ENCODE data around the gene MIEF2.
A peak's percentile ranks its signal among the peaks of the same experiment; 100 is the strongest.

The MIEF2 gene

DNA sequence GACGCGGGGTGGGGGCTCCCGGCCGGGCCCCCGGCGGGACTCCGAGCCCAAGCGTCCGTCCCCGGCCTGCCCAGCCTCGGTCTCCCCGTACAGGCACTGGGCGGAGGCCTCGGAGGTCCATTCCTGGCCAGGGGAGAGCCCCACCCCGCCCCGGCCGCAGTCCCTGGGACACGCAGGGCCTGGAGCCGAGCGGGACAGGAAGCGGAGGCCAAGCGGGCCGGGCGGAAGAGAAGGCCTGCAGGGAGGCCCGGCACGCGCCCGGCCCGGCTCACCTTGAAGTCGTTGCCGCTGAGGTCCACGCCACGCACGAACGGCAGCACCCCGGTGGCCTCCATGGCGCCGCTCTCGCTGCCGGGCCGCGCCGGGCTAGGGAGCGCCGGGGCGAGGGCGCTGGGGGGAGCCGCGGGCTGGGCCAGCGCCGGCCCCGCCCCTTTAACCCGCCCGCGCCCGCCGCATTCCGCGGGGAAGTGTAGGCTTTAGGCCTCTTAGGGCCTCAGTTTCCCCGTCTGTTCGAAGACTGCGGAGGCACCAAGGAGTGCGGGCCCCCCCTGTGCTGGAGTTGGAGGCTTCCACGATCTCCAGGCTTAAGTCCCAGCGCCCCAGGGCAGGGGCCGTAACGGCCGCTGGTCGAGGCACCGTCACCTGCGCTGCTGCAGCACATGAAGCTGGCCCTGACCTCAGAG, 2.0 kb upstream of the MIEF2 start, which contains the start of gene FLII:
Gene FLII (minus strand): TSS at position 383 of the 683 bp plus-strand sequence. CDS start 48 bp downstream, at position 335.
- peak; percentile 81 for DNase-seq (ENCODE audit: low read depth)
- peak within 1 kb of the TSS; percentile 96 for H3K9ac ChIP-seq (ENCODE audit: low read length)
- H3K27me3 ChIP-seq (replicated peaks; ENCODE audit: control insufficient read depth, insufficient read depth, low read length) = no peaks in the 10 kb centered on the region

DNA sequence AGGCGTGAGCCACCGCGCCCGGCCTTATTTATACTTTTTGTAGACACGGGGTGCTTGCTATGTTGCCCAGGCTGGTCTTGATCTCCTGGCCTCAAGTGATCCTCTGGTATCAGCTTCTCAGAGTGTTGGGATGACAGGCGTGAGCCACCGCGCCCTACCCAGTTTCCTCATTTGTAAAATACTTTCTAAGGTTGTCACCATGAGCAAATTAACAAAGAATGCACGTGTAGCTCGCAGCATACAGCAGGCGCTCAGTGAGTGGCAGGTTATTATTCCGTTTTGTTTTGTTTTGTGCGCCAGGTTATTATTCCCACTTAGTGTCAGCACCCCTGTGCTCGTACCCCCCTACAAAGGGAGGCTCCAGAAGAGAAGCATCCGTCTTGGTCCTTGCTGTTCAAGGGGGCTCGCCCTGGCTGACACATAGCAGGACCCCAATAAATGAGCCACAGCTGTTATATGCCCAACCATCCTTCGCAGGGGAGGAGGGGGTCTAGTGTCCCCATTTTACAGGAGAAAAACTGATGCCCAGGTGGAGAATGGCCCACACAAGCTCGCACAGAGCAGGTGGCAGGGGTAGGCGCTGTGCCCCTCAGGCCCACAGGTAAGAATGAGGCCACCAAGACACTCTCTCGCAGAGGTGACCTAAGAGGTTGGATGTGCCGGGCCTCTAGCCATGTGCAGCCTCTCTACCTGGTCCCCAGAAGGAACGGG, 686 bp upstream of the MIEF2 start:
- H3K36me3 ChIP-seq (ENCODE audit: control insufficient read depth, insufficient read depth, low read length, severe bottlenecking) = peaks cover 35% of the 10 kb centered on the region
- no peak for DNase-seq (ENCODE audit: low read depth)
- H3K27me3 ChIP-seq (replicated peaks; ENCODE audit: control insufficient read depth, insufficient read depth, low read length) = no peaks in the 10 kb centered on the region
- H3K9ac ChIP-seq (ENCODE audit: low read length) = no peak overlapping the region
- peaks cover 33% of the 10 kb centered on the region for H3K4me1 ChIP-seq (ENCODE audit: control insufficient read depth, insufficient read depth, low read length)
- H3K4me3 ChIP-seq (ENCODE audit: low read length) = peak overlapping the region; percentile 95
- H3K9me3 ChIP-seq (ENCODE audit: control insufficient read depth, low read length) = no peaks in the 10 kb centered on the region

More for the DNA sequence above, 2.0 kb upstream of the MIEF2 start, which contains the start of gene FLII:
- H3K36me3 ChIP-seq (ENCODE audit: control insufficient read depth, insufficient read depth, low read length, severe bottlenecking) = peaks cover 35% of the 10 kb centered on the region
- H3K9me3 ChIP-seq (ENCODE audit: control insufficient read depth, low read length) = no peaks in the 10 kb centered on the region
- peak within 1 kb of the TSS; percentile 91 for H3K4me3 ChIP-seq (ENCODE audit: low read length)
- H3K4me1 ChIP-seq (ENCODE audit: control insufficient read depth, insufficient read depth, low read length) = peaks cover 33% of the 10 kb centered on the region

DNA sequence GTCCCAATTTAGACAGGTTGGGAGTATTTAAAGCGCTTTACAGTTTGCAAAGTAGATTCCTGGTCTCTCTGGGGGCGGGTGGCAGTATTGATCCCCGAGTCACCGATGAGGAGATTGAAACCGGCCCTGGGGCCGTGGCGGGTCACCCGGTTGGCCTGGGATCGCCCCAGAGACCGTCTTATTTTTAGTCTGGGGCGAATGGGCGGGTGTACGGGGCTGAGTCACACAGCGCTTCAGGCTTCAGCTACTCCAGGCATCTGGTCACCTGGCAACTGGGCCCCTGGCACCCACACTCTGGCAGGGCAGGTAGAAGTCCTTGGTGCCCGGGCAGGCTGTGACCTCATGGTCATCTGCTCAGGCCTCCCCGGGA, 669 bp downstream of the MIEF2 start:
- H3K4me1 ChIP-seq (ENCODE audit: control insufficient read depth, insufficient read depth, low read length) = peaks cover 33% of the 10 kb centered on the region
- H3K4me3 ChIP-seq (ENCODE audit: low read length) = peak overlapping the region; percentile 95
- DNase-seq (ENCODE audit: low read depth) = peak; percentile 75
- H3K9me3 ChIP-seq (ENCODE audit: control insufficient read depth, low read length) = no peaks in the 10 kb centered on the region
- peak overlapping the region; percentile 95 for H3K9ac ChIP-seq (ENCODE audit: low read length)
- H3K27me3 ChIP-seq (replicated peaks; ENCODE audit: control insufficient read depth, insufficient read depth, low read length) = no peaks in the 10 kb centered on the region
- peaks cover 27% of the 10 kb centered on the region for H3K36me3 ChIP-seq (ENCODE audit: control insufficient read depth, insufficient read depth, low read length, severe bottlenecking)

DNA sequence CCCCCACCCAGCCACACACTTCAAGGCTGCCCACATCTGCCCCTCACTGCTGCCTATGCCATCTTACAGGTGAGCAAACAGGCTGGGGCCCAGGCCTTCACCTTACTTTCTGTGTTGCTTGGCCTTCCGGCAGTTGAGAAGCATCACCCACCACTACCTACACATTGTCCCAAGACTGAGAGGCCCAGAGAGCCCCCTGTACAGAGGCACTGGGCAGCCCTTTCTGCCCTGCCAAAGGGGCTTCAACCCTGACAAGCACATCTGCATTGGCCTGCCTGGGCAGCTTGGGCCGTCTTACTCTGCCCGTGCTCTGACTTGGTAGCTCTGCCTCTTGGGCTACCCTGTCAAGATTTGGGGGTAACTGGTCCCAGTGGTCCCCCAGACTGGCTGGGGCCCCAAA, 1.2 kb downstream of the MIEF2 start:
- H3K4me3 ChIP-seq (ENCODE audit: low read length) = peak overlapping the region; percentile 95
- H3K36me3 ChIP-seq (ENCODE audit: control insufficient read depth, insufficient read depth, low read length, severe bottlenecking) = peaks cover 22% of the 10 kb centered on the region
- H3K9ac ChIP-seq (ENCODE audit: low read length) = peak overlapping the region; percentile 95

DNA sequence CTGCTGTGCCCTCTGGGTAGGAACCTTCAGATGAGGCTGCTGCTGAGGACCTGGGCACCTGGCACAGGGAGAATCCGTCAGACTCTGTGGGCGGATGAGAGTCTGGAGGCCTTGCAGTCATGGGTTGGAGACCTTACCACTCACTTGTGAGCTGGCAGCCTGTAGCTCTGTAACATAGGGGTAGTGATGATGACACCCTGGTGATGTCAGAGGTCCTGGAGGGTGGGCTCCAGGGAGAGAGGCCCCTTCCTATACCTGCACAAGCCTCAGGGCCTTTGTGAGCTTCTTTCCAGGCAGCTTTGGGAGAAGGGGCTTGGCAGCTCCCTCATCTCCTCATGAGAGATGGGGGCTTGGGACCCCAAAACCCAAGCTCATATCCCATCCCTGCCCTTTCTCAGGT, 1.6 kb downstream of the MIEF2 start:
- peak overlapping the region; percentile 95 for H3K9ac ChIP-seq (ENCODE audit: low read length)

More for the DNA sequence above, 1.2 kb downstream of the MIEF2 start:
- no peak for DNase-seq (ENCODE audit: low read depth)
- no peaks in the 10 kb centered on the region for H3K27me3 ChIP-seq (replicated peaks; ENCODE audit: control insufficient read depth, insufficient read depth, low read length)
- no peaks in the 10 kb centered on the region for H3K9me3 ChIP-seq (ENCODE audit: control insufficient read depth, low read length)
- peaks cover 32% of the 10 kb centered on the region for H3K4me1 ChIP-seq (ENCODE audit: control insufficient read depth, insufficient read depth, low read length)

DNA sequence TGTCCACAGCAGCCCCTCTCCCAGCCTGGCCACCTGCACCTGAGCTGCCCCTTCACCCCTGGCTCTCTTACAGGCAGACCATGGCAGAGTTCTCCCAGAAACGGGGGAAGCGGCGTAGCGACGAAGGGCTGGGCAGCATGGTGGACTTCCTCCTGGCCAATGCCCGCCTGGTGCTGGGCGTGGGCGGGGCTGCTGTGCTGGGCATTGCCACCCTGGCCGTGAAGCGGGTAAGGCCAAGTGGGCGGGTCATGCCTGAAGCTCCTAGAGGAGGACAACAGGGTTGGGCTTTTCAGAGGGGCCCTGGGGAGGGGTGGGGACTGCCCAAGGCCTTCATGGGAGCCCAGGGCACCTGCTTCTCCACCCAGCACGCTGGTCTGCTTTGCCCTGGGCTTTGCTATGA, 2.2 kb downstream of the MIEF2 start:
- no peak overlapping the region for H3K9ac ChIP-seq (ENCODE audit: low read length)
- DNase-seq (ENCODE audit: low read depth) = no peak
- peaks cover 22% of the 10 kb centered on the region for H3K36me3 ChIP-seq (ENCODE audit: control insufficient read depth, insufficient read depth, low read length, severe bottlenecking)
- H3K9me3 ChIP-seq (ENCODE audit: control insufficient read depth, low read length) = no peaks in the 10 kb centered on the region
- H3K4me3 ChIP-seq (ENCODE audit: low read length) = no peak overlapping the region
- no peaks in the 10 kb centered on the region for H3K27me3 ChIP-seq (replicated peaks; ENCODE audit: control insufficient read depth, insufficient read depth, low read length)
- peaks cover 24% of the 10 kb centered on the region for H3K4me1 ChIP-seq (ENCODE audit: control insufficient read depth, insufficient read depth, low read length)

More for the DNA sequence above, 1.6 kb downstream of the MIEF2 start:
- H3K9me3 ChIP-seq (ENCODE audit: control insufficient read depth, low read length) = no peaks in the 10 kb centered on the region
- H3K4me3 ChIP-seq (ENCODE audit: low read length) = no peak overlapping the region
- no peak for DNase-seq (ENCODE audit: low read depth)
- H3K4me1 ChIP-seq (ENCODE audit: control insufficient read depth, insufficient read depth, low read length) = peaks cover 28% of the 10 kb centered on the region
- no peaks in the 10 kb centered on the region for H3K27me3 ChIP-seq (replicated peaks; ENCODE audit: control insufficient read depth, insufficient read depth, low read length)
- H3K36me3 ChIP-seq (ENCODE audit: control insufficient read depth, insufficient read depth, low read length, severe bottlenecking) = peaks cover 22% of the 10 kb centered on the region

DNA sequence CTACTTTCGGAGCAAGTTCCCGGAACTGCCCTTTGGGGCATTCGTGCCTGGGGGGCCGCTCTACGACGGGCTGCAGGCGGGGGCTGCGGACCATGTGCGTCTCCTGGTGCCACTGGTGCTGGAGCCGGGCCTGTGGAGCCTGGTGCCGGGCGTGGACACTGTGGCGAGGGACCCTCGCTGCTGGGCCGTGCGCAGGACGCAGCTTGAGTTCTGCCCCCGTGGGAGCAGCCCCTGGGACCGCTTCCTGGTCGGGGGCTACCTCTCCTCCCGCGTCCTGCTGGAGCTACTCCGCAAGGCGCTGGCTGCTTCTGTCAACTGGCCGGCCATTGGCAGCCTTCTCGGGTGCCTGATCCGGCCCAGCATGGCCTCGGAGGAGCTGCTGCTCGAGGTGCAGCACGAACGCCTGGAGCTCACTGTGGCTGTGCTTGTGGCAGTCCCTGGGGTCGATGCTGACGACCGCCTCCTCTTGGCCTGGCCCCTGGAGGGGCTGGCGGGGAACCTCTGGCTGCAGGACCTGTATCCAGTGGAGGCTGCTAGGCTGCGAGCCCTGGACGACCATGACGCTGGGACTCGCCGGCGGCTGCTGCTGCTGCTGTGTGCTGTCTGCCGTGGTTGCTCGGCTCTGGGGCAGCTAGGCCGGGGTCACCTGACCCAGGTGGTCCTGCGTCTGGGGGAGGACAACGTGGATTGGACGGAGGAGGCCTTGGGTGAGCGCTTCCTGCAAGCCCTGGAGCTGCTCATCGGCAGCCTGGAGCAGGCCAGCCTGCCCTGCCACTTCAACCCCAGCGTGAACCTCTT, 3.6 kb downstream of the MIEF2 start:
- H3K36me3 ChIP-seq (ENCODE audit: control insufficient read depth, insufficient read depth, low read length, severe bottlenecking) = peaks cover 22% of the 10 kb centered on the region
- H3K9me3 ChIP-seq (ENCODE audit: control insufficient read depth, low read length) = no peaks in the 10 kb centered on the region
- H3K4me3 ChIP-seq (ENCODE audit: low read length) = no peak overlapping the region

DNA sequence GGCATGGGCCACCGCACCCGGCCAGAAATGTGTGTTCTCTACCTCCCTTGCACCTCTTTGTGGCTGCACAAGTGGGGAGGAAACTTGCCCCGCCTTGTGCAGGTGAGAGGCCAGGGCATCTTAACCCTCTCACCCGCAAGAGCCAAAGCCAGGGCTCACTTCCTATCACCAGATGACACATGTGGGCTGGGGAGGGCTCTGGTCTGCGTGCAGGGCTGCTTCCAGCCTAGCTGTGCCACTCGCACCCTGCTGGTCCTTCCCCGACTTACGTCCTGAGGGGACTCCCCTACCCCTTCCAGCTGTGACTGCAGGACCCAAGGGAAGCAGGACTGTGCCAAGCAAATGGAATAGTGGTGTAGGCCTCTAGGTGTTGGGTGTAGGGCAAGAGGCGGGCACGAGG, 6.9 kb downstream of the MIEF2 start:
- Histone ChIP-seq H3K4me3 (ENCODE audit: low read length) (no peak overlapping the region), H3K36me3 (ENCODE audit: control insufficient read depth, insufficient read depth, low read length, severe bottlenecking) (peaks cover 22% of the 10 kb centered on the region)

More for the DNA sequence above, 3.6 kb downstream of the MIEF2 start:
- Histone ChIP-seq H3K4me1 (ENCODE audit: control insufficient read depth, insufficient read depth, low read length) (peaks cover 26% of the 10 kb centered on the region), H3K27me3 (replicated peaks; ENCODE audit: control insufficient read depth, insufficient read depth, low read length) (no peaks in the 10 kb centered on the region), H3K9ac (ENCODE audit: low read length) (no peak overlapping the region)
- no peak for DNase-seq (ENCODE audit: low read depth)

DNA sequence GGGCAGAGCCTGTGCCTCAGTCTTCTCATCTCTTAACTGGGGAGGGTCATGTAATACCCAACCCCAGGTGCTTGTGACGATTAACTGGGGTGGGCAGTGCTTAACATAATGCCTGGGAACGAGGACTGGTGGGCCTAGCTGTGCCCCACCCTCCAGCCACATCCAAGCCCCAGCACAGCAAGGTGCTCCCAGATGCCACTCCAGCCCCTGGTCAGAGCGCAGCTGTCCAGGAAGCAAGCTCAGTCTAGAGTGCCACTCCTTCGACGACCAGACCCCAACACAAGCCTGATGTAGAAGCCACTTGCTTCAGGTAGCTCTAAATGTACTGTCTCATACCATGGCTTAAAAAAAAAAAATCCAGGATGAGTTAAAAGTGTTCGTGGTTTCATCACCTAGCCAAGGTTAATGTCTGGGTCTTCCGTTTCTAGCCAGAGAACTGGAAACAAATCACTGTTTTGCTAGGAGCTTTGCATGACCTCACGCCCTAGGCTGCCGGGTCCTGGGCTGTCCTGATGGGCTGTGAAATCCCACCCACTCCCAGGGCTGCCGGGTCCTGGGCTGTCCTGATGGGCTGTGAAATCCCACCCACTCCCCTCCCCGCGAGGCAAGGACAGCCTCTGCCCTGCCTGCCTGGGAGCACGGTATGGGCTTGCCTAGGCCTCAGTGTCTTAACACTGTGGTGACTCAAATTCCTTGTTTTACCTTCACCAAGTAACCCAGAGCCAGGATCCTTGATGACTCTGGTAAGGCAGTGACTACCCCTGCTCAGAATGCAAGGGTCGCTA, 7.7 kb downstream of the MIEF2 start:
- no peak overlapping the region for H3K4me3 ChIP-seq (ENCODE audit: low read length)
- H3K9me3 ChIP-seq (ENCODE audit: control insufficient read depth, low read length) = no peaks in the 10 kb centered on the region
- no peak overlapping the region for H3K9ac ChIP-seq (ENCODE audit: low read length)
- peaks cover 24% of the 10 kb centered on the region for H3K36me3 ChIP-seq (ENCODE audit: control insufficient read depth, insufficient read depth, low read length, severe bottlenecking)
- peaks cover 7% of the 10 kb centered on the region for H3K4me1 ChIP-seq (ENCODE audit: control insufficient read depth, insufficient read depth, low read length)
- no peak for DNase-seq (ENCODE audit: low read depth)
- H3K27me3 ChIP-seq (replicated peaks; ENCODE audit: control insufficient read depth, insufficient read depth, low read length) = no peaks in the 10 kb centered on the region

More for the DNA sequence above, 6.9 kb downstream of the MIEF2 start:
- H3K27me3 ChIP-seq (replicated peaks; ENCODE audit: control insufficient read depth, insufficient read depth, low read length) = no peaks in the 10 kb centered on the region
- H3K4me1 ChIP-seq (ENCODE audit: control insufficient read depth, insufficient read depth, low read length) = peaks cover 7% of the 10 kb centered on the region
- DNase-seq (ENCODE audit: low read depth) = no peak
- no peaks in the 10 kb centered on the region for H3K9me3 ChIP-seq (ENCODE audit: control insufficient read depth, low read length)
- no peak overlapping the region for H3K9ac ChIP-seq (ENCODE audit: low read length)

DNA sequence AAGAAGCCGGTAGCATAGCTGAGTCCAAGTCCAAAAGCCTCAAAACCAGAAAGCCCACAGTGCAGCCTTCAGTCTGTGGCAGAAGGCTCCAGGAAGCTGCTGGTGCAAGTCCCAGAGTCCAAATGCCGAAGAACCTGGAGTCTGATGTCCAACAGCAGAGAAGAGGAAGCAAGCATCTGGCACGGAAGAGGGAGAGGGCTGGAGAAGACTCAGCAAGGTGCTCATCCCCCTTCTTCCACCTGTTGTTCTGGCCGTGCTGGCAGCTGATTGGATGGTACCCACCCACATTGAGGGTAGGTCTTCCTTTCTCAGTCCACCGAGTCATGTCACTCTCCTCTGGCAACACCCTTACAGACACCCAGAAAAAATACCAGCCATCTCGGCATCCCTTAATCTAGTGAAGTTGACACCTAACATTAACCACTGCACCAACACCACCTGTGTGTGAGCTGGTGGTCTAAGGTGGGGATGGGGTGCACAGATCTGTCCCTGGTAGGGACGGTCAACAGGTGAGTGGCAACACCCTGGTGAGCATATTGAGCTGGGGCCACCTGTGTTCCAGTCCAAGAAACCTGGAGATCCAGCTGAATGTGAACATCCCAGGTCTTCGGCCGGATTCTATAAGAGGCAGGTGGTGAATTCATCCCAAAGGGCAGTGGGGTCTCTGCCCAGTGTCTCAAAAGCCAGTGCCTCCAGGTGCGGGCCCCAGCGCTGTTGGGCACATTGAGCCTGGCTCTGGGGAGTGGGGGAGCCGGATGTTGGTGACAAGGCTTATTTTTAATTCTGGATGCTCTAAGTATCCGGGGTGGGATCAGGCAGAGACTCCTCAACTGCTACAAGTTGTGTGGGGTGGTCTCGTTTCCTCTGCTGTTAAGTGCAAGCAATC, 9.8 kb downstream of the MIEF2 start:
- no peak for DNase-seq (ENCODE audit: low read depth)
- Histone ChIP-seq H3K9me3 (ENCODE audit: control insufficient read depth, low read length) (no peaks in the 10 kb centered on the region), H3K9ac (ENCODE audit: low read length) (no peak overlapping the region), H3K4me1 (ENCODE audit: control insufficient read depth, insufficient read depth, low read length) (peaks cover 7% of the 10 kb centered on the region), H3K27me3 (replicated peaks; ENCODE audit: control insufficient read depth, insufficient read depth, low read length) (no peaks in the 10 kb centered on the region), H3K36me3 (ENCODE audit: control insufficient read depth, insufficient read depth, low read length, severe bottlenecking) (peaks cover 19% of the 10 kb centered on the region), H3K4me3 (ENCODE audit: low read length) (no peak overlapping the region)
